Endothelial cell of hepatic sinusoid (primary cell): ENCODE results near the gene RAB9A.
"Not testable (repeated sequence)": the region's sequence is repeated elsewhere in the genome, so short reads cannot be mapped to it uniquely, and the experiment has no call there.

Source experiments
- in situ Hi-C: cut with HindIII; loops from 2 replicates; pipeline ENCODE4 v1.10.0; 2017; ENCODE audit warnings: low sequenced_read_pairs

Gene RAB9A

DNA sequence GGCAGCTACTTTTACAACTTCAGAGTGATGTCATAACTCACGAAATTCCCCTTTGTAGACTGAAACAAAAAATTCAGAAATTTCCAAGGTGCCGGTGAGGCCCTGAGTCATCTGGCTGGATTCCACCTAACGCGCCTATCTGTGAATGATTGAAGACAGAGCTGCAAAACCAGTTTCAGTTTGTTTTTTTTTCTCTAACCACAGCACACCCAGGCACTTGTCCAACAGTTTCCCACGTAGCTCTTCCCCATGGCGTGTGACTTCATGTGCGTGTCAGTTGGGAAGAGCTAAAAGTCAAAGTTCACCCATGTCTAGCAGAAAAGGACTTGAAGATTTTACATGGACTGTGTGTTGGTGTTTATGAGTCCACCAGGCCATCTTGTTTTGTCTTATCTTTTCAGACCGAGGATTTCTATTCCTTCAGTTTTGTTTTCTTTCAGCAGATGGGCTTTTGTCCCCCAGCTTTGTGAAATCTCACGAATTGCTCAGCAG is 19.6 kb upstream of the RAB9A start:
- in situ Hi-C loops, result no loop called here

DNA sequence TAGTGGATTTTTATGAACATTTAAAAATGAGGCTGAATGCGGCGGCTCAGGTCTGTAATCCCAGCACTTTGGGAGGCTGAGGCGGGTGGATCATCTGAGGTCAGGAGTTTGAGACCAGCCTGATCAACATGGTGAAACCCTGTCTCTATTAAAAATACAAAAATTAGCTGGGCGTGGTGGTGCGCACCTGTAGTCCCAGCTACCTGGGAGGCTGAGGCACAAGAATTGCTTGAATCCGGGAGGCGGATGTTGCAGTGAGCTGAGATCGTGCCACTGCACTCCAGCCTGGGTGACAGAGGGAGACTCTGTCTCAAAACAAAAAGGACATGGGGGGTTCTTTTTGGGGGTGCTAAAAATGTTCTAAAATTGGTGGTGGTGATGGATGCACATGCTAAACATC is 19.2 kb upstream of the RAB9A start:
- in situ Hi-C loops, result not testable (repeated sequence)

DNA sequence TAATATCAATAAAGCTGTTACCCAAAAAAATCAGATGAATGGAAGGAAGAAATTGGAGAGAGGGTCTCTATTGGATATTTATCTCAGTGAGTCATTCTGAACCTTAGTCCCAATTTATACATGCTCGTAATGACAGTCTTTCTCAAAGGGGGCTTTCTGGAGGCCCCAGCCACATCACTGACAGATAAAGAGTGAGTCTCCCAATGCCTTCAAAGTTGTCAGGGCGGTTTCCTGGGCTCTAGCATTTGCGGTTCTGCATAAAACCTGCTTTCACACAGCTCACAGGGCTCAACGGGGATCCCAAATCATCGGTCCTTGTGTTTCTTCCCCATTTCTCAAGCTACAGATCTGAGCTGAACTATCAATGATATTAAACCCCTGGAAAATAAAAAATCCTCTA is 18.7 kb upstream of the RAB9A start:
- in situ Hi-C loops, result no loop called here

DNA sequence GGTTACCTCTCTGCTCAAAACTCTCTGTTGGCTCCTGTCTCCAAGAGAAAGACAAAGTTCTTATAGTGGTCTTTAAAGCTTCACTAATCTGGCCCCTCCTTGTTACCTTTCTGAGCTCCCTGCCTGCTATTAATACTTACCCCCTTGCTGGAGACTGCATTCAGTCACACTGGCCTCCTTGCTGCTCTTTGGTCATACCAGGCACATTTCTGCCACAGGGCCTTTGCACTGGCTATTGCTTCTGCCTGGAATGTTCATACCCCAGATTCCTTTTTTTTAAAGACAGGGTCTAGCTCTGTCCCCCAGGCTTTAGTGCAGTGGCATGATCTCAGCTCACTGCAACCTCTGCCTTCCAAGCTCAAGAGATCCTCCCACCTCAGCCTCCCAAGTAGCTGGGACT is 15.9 kb upstream of the RAB9A start:
- in situ Hi-C loops, result no loop called here

DNA sequence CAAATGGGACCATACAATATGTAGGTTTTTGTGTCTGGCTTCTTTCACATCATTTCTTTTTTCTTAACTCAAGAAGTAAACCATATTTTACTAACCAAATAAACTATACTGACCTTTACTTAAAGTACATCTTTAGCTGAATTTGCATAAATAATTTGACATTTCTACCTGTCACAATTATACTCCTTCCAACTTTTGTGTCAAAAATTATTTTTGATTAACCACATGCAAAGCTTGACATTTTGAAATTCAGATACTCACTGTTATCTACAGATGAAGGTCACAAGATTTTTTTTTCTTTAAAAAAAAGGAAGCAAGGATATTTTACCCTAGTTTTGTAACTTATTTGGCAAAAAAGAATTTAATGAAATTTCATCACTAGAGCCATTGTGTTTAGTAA is 12.0 kb upstream of the RAB9A start:
- in situ Hi-C loops, result no loop called here

DNA sequence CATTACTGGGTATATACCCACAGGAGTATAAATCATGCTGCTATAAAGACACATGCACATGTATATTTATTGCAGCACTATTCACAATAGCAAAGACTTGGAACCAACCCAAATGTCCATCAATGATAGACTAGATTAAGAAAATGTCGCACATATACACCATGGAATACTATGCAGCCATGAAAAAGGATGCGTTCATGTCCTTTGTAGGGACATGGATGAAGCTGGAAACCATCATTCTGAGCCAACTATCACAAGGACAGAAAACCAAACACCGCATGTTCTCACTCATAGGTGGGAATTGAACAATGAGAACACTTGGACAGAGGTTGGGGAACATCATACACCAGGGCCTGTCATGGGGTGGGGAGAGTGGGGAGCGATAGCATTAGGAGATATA is 9.2 kb upstream of the RAB9A start:
- in situ Hi-C loops, result not testable (repeated sequence)

DNA sequence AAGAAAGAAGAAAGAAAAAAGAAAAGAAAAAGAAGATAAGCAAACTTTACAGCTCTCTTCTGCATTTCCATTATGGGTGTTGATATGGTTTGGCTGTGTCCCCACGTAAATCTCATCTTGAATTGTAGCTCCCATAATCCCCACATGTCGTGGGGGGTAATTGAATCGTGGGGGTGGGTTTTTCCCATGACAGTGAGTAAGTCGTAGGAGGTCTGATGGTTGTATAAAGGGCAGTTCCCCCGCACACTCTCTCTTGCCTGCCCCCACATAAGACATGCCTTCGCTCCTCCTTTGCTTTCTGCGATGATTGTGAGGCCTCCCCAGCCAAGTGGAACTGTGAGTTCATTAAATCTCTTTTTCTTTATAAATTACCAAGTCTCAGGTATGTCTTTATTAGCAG is 7.3 kb upstream of the RAB9A start:
- in situ Hi-C loops, result no loop called here

DNA sequence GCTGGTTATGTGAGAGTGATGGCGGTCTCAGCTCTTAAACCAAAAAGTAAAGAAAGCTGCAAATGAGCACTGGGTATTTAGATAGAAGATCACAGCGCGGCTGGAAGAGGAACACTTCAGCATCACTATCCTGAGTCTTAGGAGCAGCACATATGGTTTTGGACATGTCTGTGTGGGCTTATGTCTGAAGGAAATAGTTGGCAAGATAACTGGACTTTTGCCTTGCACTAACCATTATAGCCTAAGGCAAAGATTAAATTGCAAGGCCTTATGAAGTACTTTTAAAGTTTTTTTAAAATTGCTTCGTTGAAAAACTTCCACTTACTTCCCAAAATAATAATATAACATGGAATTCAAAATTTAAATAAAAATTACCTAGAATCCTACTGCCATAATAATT is 4.6 kb upstream of the RAB9A start:
- in situ Hi-C loops, result no loop called here

DNA sequence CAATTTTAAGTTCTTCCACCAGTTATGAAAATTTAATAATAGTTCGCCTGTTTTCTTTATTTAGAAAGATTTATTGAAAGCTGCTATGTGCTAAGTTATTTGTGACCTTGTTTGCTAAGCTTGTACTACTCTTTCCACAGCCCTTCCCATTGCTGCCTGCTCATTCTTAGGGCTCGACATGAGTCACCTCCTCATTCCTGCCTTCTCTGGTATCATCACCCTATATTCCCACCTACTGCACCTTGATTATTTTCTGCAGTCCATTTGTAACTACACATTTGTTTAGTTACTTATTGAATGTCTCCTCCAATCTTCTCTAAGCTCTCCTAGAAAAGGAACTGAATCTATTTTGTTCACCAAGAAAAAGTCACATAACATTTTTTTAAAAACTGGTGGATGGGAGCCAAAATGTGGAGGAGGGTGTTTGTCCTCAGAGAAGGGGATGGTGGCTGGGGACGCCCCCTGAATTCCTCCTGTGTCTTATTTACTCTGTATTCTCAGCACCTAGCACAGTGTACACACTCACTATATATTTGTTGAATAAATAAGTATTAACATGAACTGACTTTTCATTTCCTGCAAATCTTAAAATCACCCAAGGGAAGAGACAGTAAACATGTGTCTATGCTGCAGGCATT is 3.7 kb upstream of the RAB9A start:
- in situ Hi-C loops, result no loop called here

DNA sequence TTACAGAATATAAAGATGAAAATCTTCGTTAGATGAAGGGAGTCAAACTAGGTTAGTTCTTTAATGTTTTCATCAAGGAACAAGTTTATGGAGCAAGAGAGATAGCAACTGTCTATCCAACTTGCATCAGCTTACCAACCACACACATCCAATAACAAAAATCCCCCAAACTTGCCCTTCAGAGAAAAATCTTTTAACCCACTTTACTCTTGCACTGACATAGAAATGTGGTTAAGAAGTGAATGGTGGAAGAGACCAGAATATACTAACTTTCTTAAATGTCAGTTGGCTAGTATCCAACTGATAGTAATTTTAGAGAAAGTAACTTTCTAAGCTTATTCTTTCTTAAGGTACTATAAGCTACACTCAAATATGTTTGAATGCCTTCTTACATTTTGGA is 1.7 kb upstream of the RAB9A start:
- in situ Hi-C loops, result no loop called here

DNA sequence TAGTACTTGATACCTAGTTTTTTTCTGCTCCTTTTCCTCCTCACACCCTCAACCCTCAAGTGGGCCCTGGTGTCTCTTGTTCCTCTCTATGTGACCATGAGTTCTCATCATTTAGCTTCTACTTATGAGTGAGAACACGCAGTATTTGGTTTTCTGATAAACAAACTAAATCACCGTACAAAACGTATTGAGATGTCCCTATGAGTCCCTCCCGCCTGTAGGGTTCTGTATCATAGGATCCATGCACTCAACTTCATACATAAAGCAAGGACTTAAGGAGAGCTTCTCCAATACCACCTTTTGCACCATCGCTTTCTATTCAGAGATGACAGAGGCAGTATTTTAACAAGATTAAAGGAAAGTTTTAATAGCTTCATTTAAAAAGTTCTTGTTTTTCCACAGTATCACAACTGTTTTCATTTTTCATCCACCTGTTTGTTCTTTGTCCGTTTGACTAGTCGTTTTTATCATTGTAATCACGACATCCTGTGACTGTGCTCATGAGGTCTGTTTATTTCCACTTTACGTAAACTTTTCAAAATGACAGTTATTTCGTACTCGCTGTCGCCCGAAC is 457 bp upstream of the RAB9A start:
- in situ Hi-C loops, result no loop called here

DNA sequence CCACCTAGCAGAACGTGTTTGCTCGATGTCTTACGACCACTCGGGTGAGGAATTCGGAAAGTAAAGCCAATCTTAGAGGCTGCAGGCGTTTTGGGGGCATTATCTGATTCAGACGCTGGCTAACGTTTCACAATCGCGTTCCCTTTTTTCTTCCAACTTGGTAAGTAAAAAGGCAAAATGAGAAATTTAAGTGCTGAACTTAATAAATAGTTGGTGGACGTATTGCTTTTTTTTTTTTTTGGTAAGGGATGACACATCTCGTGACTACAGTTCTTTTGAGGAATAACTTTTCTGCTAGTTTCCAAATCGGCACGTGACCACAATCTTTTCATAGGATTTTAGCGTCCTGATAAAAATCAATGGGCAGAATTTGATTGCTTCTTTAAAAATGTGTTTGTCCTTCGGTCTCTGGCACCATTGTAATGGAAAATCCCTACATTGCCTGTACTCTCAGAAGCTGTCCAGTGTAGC is 848 bp downstream of the RAB9A start:
- in situ Hi-C loops, result no loop called here

DNA sequence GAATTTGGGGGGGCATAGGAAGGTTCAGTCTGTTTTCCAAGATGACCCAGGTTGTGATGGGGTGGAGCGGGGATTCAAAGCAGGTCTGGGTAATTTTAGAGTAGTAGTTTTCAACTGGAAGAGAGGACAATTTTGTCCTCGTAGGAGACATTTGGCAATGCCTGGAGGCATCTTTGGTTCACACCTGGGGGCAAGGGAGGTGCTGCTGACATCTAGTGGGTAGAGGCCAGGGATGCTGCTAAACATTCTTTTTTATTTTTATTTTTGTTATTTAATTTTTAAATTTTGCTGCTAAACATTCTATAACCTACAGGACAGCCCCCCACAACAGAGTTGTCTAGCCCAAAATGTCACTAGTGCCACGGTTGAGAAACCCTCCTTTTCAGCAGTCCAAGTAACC is 1.9 kb downstream of the RAB9A start:
- in situ Hi-C loops, result no loop called here

DNA sequence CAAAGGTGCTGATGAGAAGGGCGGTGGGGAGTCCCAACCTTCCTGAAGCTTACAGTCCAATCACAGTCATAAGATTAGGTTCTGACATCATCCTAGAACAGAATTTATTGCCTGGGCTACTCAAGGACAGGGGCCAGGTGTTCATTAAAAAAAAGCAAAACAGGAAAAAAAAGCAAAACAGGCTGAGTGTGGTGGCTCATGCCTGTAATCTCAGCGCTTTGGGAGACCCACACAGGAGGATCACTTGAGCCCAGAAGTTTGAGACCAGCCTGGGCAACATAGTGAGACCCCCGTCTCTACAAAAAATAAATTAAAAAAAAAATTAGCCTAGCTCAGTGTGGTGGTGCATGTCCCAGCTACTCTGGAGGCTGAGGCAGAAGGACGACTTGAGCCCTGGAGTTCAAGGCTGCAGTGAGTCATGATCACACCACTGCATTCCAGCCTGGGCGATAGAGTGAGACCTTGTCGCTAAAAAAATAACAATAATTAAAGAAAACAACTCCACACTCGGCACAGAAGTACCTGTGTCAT is 3.0 kb downstream of the RAB9A start:
- in situ Hi-C loops, result no loop called here

DNA sequence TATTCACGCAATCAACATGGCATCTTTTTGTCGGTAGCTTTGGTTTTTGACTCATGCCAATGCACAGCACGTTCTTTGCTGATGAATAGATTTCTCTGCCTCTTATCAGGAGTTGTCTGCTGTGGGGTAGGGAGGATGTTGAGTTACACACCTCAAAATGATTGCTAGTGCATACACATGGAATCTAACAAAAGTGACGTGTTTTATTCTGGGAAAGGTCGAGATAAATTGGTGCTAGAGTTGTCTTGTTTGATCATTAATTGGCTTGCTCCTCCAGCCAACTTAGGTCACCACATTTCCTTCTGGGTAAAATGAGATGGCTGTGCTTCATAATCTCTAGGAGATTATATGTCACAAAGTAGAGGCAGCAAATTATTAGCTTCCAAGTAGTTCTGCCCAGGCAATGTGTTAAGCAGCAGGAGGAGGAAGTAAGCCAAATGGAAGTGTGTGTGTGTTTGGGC is 3.9 kb downstream of the RAB9A start:
- in situ Hi-C loops, result no loop called here

DNA sequence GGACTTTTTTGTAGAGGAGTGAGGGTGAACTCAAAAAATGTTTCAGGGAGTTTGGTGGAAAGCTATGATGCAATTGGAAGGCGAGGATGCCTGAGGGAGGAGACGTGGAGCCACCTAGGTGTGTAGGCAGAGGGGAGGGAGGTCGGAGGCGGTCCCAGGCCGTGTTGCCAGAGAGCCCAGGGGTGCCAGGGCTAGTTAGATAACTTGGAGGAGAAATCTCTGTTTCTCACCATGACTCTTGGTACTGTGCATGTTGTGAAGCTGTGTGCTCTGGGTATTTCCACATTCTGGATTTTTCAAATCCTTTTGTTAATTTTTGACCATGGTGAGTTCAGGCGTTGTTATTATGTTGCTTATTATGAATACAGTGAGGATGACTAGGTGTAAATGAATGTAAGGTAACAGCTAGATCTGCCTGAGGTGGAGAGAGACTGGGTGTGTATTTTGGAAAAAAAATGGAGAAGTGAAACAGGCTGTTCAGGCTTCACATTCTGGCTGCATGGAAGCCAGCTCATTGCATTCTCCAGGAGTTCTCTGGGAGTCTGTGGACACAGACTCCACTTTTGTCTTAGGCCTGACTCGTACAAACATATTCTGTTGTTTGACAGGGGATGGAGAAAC is 4.5 kb downstream of the RAB9A start:
- in situ Hi-C loops, result no loop called here

DNA sequence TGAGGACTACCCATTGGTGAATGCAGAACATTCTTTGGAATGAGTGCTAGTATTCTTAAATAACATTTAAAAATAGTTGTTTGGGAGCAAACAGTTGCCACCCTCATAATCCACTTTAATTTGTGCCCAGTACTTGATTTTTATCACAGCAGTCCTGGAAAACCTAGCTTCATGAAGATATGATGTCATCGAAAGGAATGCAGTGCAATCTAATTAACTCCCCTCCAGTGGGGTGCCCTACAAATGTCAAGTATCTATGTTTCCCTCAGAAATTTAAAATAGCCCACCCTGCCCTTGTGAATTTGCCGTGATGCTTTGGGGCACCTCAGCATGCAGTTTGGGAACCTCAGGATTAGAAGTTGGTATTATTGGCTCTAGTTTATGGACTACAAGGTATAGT is 5.4 kb downstream of the RAB9A start:
- in situ Hi-C loops, result no loop called here

DNA sequence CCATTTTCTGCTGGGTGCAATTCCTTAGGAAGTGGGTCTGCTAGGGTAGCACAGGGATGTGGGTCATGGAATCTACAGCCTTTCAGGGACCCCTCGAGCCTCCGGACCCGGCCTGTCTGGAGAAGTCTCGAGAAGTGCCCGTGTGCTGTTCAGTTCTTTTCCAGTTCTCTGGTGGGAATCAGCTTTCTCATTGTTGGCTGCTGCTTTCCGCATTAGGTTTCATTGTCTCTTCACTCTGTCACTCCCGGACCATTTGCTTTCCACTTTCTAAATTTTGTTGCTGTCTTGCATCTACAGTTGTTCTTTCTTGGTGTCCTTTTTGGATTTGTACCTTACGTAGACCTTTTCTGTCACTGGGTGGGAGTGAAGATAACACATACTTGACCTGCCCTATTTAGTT is 6.1 kb downstream of the RAB9A start:
- in situ Hi-C loops, result no loop called here

DNA sequence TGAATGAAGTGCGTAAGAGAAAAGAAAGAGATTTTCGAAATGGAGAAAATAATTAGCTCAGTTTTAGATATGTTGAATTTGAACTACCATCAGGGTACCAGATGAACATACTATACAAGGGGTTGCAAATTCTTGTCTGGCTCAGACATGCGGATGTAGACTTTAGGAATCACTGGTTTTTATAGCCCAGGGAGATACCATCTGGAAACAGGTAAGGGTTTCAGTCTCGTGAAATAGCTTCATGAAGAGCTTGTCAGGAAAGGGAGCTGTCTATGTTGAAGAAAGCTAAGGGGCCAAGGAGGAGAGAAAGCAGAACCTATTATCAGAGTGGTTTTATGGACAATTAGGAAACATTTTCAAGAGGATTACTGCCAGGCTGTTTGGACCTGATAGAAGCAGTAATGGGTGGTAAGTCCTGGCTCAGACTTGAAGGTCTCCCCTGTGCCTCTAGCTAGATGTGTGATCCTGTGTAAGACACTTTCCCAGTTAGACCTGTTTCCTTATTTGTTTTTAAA is 6.7 kb downstream of the RAB9A start:
- in situ Hi-C loops, result no loop called here

DNA sequence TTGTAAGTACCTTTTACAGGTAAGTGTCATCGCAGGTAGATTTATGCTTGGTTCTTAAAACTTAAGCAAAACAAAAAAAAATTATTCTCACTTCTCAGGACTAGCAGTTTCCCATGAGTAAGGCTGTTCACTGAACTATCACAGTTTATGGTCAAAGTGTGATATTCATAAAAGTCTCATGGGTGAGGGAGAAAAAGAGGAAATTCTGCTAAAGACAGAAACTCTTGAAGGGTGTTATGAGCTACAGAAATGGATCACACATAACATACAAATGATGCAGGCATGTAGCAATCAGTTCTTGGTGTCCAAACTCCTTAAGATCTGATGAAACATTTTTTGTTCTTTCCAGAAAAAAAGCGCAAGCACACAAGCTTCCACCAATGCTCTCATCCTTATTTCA is 8.5 kb downstream of the RAB9A start:
- in situ Hi-C loops, result no loop called here

DNA sequence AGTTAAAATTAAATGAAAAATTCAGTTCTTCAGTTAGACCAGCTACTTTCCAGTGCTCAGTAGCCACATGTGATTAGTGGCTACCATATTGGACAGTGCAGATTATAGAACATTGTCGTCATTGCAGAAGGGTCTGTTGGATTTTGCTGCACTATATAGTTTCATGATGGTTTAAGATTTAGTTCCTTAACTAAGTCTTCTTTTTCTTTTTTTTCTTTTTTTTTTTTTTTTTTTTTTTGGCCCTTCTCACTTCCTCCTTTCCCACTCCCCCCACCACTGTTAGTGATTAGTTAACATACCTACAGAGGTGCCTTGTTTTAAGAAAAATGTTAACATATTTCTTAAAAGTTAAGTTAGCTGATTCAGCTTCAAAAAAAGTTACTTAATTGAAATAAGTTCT is 9.0 kb downstream of the RAB9A start:
- in situ Hi-C loops, result no loop called here

DNA sequence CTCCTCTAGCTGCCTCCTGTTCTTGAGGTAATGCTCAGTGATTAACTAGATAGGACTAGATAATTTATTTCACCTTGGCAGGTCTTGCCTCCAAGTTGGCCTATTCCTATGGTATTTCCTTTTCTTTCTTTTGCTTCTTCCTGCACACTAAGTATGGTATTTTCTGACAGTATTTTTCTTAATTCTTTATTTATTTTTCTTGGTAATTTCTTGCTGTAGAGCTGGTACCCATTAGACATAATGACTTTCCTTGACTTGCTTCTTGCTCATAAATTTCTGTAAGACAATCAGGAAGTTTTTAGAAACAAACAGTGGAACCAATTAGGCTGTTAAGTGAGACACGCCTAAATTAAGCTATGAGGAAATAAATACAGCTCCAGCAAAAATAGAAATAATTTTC is 9.5 kb downstream of the RAB9A start:
- in situ Hi-C loops, result no loop called here
